ENCODE measurements around the gene ZNF608.

Gene ZNF608

GRCh38 chr5:124729720-124730359 lies 16.6 kb downstream of the ZNF608 start:
- TF ChIP-seq, protein P1, sequence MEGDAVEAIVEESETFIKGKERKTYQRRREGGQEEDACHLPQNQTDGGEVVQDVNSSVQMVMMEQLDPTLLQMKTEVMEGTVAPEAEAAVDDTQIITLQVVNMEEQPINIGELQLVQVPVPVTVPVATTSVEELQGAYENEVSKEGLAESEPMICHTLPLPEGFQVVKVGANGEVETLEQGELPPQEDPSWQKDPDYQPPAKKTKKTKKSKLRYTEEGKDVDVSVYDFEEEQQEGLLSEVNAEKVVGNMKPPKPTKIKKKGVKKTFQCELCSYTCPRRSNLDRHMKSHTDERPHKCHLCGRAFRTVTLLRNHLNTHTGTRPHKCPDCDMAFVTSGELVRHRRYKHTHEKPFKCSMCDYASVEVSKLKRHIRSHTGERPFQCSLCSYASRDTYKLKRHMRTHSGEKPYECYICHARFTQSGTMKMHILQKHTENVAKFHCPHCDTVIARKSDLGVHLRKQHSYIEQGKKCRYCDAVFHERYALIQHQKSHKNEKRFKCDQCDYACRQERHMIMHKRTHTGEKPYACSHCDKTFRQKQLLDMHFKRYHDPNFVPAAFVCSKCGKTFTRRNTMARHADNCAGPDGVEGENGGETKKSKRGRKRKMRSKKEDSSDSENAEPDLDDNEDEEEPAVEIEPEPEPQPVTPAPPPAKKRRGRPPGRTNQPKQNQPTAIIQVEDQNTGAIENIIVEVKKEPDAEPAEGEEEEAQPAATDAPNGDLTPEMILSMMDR (IDR thresholded peaks at IDR 0.05; ENCODE audit: low read depth, low read length), result no peak
- no peak for DNase-seq (ENCODE audit: extremely low read depth, low read depth)

DNA sequence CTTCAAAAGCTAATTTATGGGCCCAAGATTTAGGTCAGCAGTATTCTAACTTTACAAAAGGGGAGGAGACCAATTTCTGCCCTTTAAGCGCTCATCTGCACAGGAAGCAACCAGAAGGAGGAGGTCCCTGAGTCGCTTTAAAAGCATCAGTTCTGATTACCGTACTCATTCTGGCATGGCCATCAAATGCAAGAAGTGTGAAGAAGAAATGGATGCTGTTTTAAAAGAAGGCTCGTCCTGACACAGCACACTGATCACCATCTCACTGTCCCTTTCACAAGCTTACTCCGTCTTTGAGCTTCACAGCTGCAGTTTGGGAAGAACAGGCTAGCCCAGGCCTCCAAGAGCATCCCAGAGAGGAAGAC lies 17.5 kb downstream of the ZNF608 start:
- TF ChIP-seq, protein P1 (IDR thresholded peaks at IDR 0.05; ENCODE audit: low read depth, low read length), result no peak
- DNase-seq (ENCODE audit: extremely low read depth, low read depth), result no peak

DNA sequence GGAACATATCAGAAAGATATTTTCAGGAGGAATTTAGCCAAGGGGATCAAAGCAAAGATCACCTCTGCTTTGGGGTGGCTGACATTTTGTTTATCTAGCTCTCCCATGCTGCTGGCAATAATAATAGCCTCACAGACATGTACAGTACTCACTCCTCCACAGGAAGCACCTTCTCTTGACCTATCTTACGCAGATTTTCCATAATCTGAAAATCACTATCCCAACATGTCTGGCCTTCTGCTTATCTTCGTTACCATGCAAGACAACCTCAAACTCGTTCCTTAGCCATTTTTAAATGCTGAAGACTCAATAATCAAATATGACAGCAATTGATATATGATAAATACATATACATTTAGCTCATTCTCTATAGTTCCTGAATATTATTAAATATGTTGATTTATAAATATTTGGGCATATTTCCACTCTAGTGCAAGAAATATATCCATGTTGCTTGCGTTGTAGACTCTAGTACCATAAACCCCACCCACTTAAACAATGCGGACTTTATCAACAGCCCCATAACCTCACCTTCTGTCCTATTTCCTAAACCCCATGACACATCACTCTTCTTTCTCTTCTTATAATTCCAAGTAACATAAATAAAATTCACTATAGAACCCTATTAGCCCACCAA lies 18.0 kb downstream of the ZNF608 start:
- TF ChIP-seq, protein P1 (IDR thresholded peaks at IDR 0.05; ENCODE audit: low read depth, low read length), result no peak
- no peak for DNase-seq (ENCODE audit: extremely low read depth, low read depth)

DNA sequence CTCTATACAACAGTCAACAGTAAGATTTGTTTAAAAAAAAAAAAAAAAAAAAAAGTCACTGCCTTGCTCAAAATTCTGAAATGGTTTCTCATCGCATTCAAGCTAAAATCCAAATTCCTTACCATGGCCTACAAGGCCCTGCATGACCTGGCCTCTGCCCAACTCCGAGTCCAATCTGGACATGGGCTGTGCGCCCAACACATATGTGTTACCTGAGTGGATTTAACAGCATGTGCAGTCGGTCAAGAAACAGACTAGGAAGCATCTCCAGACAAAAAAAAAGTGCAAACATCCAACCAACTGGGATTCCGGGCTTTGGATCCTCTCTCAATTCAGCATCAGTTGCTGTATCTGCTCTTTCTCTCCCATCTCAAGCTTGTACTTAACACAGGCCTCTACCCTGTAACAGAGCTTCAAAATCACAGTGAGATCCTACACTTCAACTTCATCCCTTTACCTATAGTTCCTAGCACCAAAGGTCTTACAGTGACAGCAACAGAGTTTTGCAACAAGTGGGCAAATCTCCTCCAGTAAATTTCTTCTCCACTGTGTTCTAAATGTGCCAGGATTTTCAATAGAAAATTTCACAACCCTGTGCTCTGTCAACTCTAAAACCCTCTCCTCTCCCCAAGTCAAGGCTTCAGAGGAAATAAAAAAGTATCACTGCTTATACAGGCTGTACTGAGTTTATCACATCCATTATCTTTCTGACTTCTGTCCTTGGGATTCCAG lies 19.6 kb downstream of the ZNF608 start:
- TF ChIP-seq, protein P1 (IDR thresholded peaks at IDR 0.05; ENCODE audit: low read depth, low read length), result no peak

DNA sequence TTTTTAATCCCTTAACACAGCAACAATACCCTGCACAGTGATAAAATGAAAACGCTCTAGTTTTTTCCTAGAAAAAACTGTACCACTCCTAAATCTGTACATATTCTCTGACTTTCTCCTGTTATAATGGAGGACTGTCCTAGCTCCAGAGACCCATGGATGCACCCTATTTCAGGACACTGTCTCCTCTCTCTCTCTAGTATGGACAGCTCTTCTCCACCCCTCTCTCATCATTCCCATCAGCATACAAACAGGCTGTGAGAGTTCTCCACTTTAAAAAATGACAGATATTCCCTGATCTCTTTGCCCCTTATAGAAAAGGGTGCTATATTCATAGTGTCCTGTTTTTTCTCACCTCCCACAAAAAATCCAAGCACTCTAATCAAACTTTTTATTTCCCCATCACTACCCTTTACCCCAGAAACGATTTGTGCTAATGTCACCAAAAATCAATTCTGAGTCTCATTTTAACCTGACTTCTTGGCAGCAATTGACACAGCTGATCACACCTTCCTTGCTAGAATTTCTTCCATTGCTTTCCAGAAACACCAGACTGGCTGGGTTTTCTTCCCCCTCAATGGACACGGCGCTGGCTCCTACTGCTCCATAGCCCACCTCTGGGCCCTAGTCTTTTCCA lies 20.7 kb downstream of the ZNF608 start:
- TF ChIP-seq, protein P1 (IDR thresholded peaks at IDR 0.05; ENCODE audit: low read depth, low read length), result no peak
- DNase-seq (ENCODE audit: extremely low read depth, low read depth), result no peak

More for the DNA sequence above, 19.6 kb downstream of the ZNF608 start:
- no peak for DNase-seq (ENCODE audit: extremely low read depth, low read depth)

GRCh38 chr5:124725040-124725434 lies 21.4 kb downstream of the ZNF608 start:
- DNase-seq (ENCODE audit: extremely low read depth, low read depth), result no peak
- TF ChIP-seq, protein P1 (IDR thresholded peaks at IDR 0.05; ENCODE audit: low read depth, low read length), result no peak
